GM12878 (cell line): ENCODE data around the gene DDX54. TPM values are rescaled to one million over a fixed set of nuclear protein-coding genes. Genes with fewer than 3 reads are reported as not detected.

ENCODE experiments used
- ATF3 ChIP-seq: IDR thresholded peaks from 2 replicates; pipeline ENCODE4 v1.6.1; 2011; ENCODE audit warnings: low read depth, mild to moderate bottlenecking, low read length, moderate library complexity, borderline replicate concordance; ENCODE audit errors: extremely low read depth
- ATF7 ChIP-seq: fragments of 450-650 bp; IDR thresholded peaks from 2 replicates; pipeline ENCODE4 v1.6.1; 2016; ENCODE audit warnings: low read depth, mild to moderate bottlenecking
- CUX1 ChIP-seq: IDR thresholded peaks from 2 replicates; pipeline ENCODE4 v1.6.1; 2012; ENCODE audit warnings: improper control_type of control experiment, low read depth, low read length; ENCODE audit not compliant: insufficient replicate concordance
- GABPA ChIP-seq: IDR thresholded peaks from 2 replicates; pipeline ENCODE4 v1.6.1; 2014; ENCODE audit warnings: antibody characterized with exemption, low read depth, mild to moderate bottlenecking, inconsistent platforms
- GATAD2B ChIP-seq: fragments of 450-650 bp; conservative IDR thresholded peaks from 2 replicates; pipeline ENCODE4 v1.6.1; 2017; ENCODE audit warnings: low read depth, mild to moderate bottlenecking, moderate library complexity
- HDGF ChIP-seq: fragments of 450-650 bp; IDR thresholded peaks from 2 replicates; pipeline ENCODE4 v1.6.1; 2016; ENCODE audit warnings: antibody characterized with exemption
- IRF4 ChIP-seq: IDR thresholded peaks from 2 replicates; pipeline ENCODE4 v1.6.1; 2011; ENCODE audit warnings: low read depth, low read length
- MEF2A ChIP-seq: IDR thresholded peaks from 2 replicates; pipeline ENCODE4 v1.6.1; 2011; ENCODE audit warnings: low read depth, mild to moderate bottlenecking, low read length, moderate library complexity; ENCODE audit not compliant: insufficient read depth
- MTA3 ChIP-seq: IDR thresholded peaks from 2 replicates; pipeline ENCODE4 v1.6.1; 2012; ENCODE audit warnings: low read length, inconsistent platforms, borderline replicate concordance
- NRF1 ChIP-seq: conservative IDR thresholded peaks from 2 replicates; pipeline ENCODE4 v1.6.1; 2011; ENCODE audit warnings: mild to moderate bottlenecking, low read depth, low read length, improper control_type of control experiment
- USF1 ChIP-seq: IDR thresholded peaks from 2 replicates; pipeline ENCODE4 v1.6.1; 2011; ENCODE audit warnings: borderline replicate concordance, low read depth, mild to moderate bottlenecking, moderate library complexity, mixed read lengths, low read length; ENCODE audit not compliant: insufficient read depth; ENCODE audit errors: extremely low read length
- YBX1 ChIP-seq: fragments of 450-650 bp; IDR thresholded peaks from 2 replicates; pipeline ENCODE4 v1.6.1; 2016; ENCODE audit warnings: antibody characterized with exemption
- ZBTB33 ChIP-seq: fragments of 450-650 bp; IDR thresholded peaks from 2 replicates; pipeline ENCODE4 v1.6.1; 2017; ENCODE audit warnings: mild to moderate bottlenecking
- ZNF217 ChIP-seq: fragments of 450-650 bp; IDR thresholded peaks from 2 replicates; pipeline ENCODE4 v1.6.1; 2017; ENCODE audit warnings: antibody characterized with exemption, mild to moderate bottlenecking
- ZNF384 ChIP-seq: IDR thresholded peaks from 2 replicates; pipeline ENCODE4 v1.6.1; 2012; ENCODE audit warnings: low read depth, mild to moderate bottlenecking, low read length, improper control_type of control experiment, borderline replicate concordance
- ZNF687 ChIP-seq: fragments of 450-650 bp; IDR thresholded peaks from 2 replicates; pipeline ENCODE4 v1.6.1; 2017; ENCODE audit warnings: mild to moderate bottlenecking, moderate library complexity
- polyA plus RNA-seq, 11 experiments: library from polyadenylated mRNA; depleted of rRNA in 4 of 11; unstranded in 6 of 11; stranded (reverse) in 5 of 11; fragments of >200 nt; fragmentation: Nextera tagmentation in 4 of 11; fragmentation: Illumina TruSeq in 1 of 11; extraction: Ambion mirVana in 4 of 11; extraction: Trizol in 1 of 11; gene quantifications; 1 replicate in 1 of 11; 2 replicates in 10 of 11; pipeline versions ENCODE4 v1.2.1 to v1.2.3, GENCODE V29; 2011 to 2016; ENCODE audit warnings: inconsistent platforms in 2 of 11, missing spikeins in 2 of 11, low read depth in 1 of 11
- total RNA-seq, 4 experiments: library from RNA; depleted of rRNA in 3 of 4; stranded (reverse); fragments of >200 nt in 3 of 4; fragmentation: Illumina TruSeq in 1 of 4; extraction: Trizol in 1 of 4; gene quantifications; 2 replicates each; pipeline versions ENCODE4 v1.2.1 to v1.2.3, GENCODE V29; 2013 to 2021

Gene DDX54
- total and polyA plus RNA-seq, 10 of the 15 experiments (the other 5 are each of a cell fraction or from before 2014, with no cell fraction given), result 1.9 to 115 (median 56.3) TPM

- TF ChIP-seq NRF1, result no peak
- TF ChIP-seq YBX1, result no peak
- no peak for TF ChIP-seq MEF2A
- no peak for TF ChIP-seq CUX1
- TF ChIP-seq ZBTB33, result no peak
- no peak for TF ChIP-seq USF1
- no peak for TF ChIP-seq ATF3
- no peak for TF ChIP-seq ATF7
- no peak for TF ChIP-seq MTA3
- 0 out of 2 replicates have a peak, but pooled peaks have one; percentile 16 for TF ChIP-seq ZNF687
- peak; percentile 58; the same call in 1 of the 2 replicates for TF ChIP-seq ZNF384
- TF ChIP-seq GABPA, result no peak
- no peak for TF ChIP-seq ZNF217
- no peak for TF ChIP-seq IRF4
- TF ChIP-seq HDGF, result no peak
- no peak for TF ChIP-seq GATAD2B
These were observed 32.2 kb downstream of the DDX54 start (continued) for GRCh38 chr12:113152835-113153814.
